Thyroid gland (tissue), 4 donors: ENCODE measurements around the gene ZCCHC24.

ENCODE experiments used
- CTCF ChIP-seq, 6 experiments: fragments of 200-600 bp in 3 of 6; fragments of 450-650 bp in 3 of 6; sonication (generic) in 3 of 6; IDR thresholded peaks; one replicate each; pipeline ENCODE4 v1.5.1; 2016 to 2019; ENCODE audit warnings: antibody characterized with exemption in 6 of 6, mild to moderate bottlenecking in 2 of 6, inconsistent platforms in 1 of 6, moderate library complexity in 1 of 6
- POLR2A ChIP-seq, 2 donors: fragments of 450-650 bp; IDR thresholded peaks; one replicate each; pipeline ENCODE4 v1.6.1; 2017; ENCODE audit warnings: antibody characterized with exemption in 2 of 2, mild to moderate bottlenecking in 2 of 2, moderate library complexity in 1 of 2

- TF ChIP-seq CTCF (IDR thresholded peaks at IDR 0.05) (no peak), POLR2A (IDR thresholded peaks at IDR 0.05) (no peak)
These were observed 13.3 kb downstream of the ZCCHC24 start for GRCh38 chr10:79431891-79432831.
